M059J (cell line): Measurements from ENCODE around the gene MARS2. TPM values are rescaled to one million over a fixed set of nuclear protein-coding genes. Genes with fewer than 3 reads are reported as not detected.
"Not testable (repeated sequence)": the region's sequence is repeated elsewhere in the genome, so short reads cannot be mapped to it uniquely, and the experiment has no call there.

Experiments
- DNase-seq: peaks from one replicate; pipeline ENCODE4 v3.0.0-alpha.2; 2012; ENCODE audit warnings: low read depth
- total RNA-seq: library from RNA; depleted of rRNA; stranded (reverse); fragments of >200 nt; shearing (Covaris generic); gene quantifications from 2 replicates; pipeline ENCODE4 v1.2.3, GENCODE V29; 2014; rRNA removed

MARS2 gene
- total RNA-seq, result 2.9 and 3.4 TPM in 2 replicates

DNA sequence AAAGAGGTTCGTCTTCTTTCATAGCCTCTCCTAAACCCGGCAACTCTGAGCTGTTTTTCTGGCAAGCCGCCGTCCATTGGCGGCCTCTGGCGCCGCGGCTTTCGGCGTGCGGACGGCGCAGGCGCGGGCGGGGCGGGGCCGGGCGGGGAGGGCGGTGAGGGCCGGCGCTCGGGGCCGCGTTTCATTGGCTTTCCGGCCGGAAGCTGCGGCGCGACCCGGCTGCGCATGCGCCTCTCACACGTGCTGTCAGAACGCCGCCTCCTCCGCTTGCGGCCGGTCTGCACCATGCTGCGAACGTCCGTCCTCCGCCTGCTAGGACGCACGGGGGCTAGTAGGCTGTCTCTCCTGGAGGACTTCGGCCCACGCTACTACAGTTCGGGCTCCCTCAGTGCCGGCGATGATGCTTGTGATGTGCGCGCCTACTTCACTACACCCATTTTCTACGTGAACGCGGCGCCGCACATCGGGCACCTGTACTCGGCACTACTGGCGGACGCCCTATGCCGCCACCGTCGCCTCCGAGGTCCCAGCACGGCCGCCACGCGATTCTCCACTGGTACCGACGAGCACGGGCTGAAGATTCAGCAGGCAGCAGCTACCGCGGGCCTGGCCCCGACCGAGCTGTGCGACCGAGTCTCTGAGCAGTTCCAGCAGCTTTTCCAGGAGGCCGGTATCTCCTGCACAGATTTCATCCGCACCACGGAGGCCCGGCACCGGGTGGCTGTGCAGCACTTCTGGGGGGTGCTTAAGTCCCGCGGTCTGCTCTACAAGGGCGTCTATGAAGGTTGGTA lies at the start of gene MARS2:
TSS of gene MARS2 (plus strand) at position 249 of the 791 bp plus-strand sequence. CDS start at position 286, 37 bp downstream.
- peak; percentile 87 for DNase-seq

- no peak for DNase-seq
These were observed 47.6 kb upstream of the MARS2 start for GRCh38 chr2:197657562-197657961.

DNA sequence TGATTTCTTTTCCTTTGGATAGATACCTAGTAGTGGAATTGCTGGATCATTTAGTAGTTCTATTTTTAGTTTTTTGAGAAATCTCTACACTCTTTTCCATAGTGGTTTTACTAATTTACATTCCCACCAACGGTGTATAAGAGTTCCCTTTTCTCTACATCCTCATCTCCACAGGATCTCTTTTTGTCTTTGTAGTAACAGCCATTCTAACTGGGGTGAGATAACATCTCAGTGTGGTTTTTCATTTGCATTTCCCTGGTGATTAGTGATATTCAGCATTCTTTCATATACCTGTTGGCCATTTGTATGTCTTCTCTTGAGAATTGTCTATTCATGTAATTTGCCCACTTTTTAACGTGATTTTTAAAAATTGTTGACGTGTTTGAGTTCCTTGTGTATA lies 43.5 kb upstream of the MARS2 start:
- DNase-seq, result no peak

- no peak for DNase-seq
These were observed 38.9 kb upstream of the MARS2 start for GRCh38 chr2:197666277-197666676.

DNA sequence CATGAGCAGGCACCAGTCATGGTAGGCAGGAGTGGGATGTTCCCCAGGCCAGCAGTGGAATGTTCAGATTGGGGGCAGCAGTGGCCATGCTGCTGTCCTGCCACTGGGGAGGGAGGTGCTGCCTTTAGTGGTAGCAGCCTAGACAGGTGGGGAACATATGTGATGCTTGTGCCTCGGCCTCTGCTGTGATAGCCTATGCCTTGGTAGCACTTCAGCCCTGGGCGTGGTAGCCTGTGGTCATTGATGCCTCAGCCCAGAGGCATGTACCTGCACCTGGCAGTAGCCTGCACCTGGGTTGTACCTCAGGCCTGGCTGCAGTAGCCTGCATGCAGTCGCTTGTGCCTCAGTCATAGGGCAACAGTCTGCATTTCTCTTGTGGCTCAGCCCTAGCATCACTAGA lies 36.9 kb upstream of the MARS2 start:
- no peak for DNase-seq

- DNase-seq, result no peak
These were observed 36.1 kb upstream of the MARS2 start for GRCh38 chr2:197669077-197669476.

DNA sequence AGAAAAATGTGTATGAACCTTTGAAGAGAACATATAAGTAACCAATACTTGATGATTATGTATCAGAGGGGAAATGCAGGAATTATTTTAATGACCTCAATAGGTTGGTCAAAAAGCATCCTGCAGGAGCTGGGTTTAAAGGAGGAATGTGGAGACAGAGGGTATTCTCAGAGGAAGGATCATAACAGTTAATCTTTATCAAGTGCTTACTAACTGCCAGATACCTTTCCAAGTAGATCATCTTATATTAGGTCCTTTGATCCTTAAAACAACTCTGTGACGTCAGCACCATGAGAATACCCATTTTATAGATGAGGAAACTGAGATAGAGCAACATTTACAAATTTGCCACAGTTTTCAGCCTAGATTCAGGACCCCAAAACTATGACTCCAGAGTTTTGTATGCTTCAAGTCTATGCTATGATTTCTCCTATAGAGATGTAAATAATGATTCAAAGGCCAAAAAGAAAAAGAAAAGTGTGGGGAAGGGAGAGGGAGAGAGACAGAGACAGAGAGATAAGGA lies 32.7 kb upstream of the MARS2 start:
- no peak for DNase-seq

DNA sequence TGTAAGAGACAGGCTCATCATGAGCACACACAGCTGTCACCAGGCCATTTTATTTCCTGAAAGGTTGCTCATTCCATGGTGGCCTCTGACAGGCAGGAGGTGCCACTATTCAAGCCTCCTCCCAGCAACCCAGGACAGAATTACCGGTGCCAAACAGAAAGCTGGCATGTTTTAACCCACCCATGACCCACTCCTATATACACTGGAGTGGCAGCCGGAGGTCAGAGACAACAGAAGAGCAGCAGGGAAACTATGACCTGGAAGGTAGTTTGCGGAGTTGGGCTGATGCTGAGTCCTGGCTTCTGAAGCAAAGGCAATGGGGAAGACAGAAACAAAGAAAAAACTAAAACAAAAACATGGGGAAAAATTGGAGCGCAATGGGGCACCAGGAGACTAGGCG lies 32.1 kb upstream of the MARS2 start:
- no peak for DNase-seq

- no peak for DNase-seq
These were observed 31.6 kb upstream of the MARS2 start for GRCh38 chr2:197673606-197674005.

DNA sequence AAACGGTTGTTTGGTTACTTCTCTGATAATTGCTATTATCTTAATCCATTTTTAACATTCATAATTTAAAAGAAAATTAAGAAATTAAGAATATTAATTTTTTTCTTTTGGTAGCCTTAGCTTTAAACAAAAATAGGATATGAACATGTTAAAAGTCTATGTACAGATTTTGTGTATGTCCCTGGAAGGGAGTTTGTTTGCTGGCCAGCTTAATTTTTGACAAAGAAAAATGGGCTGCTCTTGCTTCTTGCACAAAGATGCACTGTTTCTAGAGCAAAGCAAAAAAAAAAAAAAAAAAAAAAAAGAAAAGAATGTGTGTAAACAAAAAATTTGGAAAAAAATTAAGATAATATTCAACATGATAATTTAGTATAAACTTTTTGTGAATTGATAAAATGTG lies 31.1 kb upstream of the MARS2 start:
- no peak for DNase-seq

DNA sequence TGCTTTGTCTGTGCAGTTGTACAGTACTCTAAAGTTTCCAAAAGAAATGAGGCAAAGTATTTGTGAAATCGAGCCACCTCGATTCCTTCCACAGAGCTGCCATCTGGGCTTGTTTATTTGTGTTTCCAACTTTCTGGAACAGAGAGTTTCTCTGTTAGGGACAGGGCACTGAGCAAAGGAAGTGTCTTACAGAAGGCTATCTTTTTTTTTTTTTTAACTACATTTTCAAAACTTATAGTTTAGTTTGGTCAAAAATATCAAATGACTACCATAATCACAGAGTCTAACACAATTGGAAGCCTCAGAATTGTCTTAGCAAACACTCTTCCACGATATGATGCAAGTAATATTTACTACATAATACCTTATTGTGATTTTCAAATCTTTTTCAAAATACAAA lies 30.6 kb upstream of the MARS2 start:
- no peak for DNase-seq

DNA sequence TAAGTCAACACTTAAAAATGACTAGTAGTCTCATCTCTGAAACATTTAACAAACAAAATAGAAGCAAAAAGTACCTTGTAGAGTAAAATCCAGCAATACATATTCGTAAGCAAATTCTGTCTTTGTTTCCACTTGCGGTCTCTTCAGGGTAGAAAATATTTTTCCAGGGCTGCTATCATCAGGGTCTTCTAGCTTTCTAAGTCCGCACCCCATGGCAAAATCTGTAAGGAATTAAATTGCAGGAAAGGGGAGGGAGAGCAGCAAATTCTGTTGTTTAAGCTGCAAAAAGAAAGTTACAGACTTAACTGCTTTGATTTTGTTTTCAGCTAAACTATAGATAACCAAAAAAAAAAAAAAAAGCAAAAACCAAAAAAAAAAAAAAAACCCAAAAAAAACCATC lies 29.9 kb upstream of the MARS2 start, which contains the start of gene RFTN2:
TSS of gene RFTN2 (minus strand) at position 342 of the 400 bp plus-strand sequence. CDS start at position 213, 129 bp downstream.
- no peak for DNase-seq

DNA sequence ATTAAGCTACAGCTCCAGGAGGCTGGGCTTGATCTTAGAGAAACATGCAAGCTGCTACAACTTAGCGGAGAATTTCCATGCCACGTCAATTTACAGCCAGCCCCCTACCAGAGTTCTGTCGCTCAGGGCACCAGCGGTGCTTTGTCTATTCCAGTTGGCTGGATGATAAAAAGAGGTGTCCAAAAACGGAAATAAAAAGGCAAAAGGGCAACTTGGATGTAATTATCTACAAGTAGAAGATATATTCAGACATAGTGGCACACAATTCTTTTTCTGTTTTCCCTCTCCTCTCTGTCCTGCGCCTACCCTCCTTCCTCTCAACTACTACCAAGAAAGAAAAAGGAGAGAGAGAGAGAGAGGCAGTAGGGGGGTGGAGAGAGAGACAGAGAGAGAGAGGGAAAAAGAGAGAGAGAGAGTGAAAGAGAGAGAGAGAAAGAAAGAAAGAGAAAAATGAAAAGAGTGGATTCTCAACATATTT lies 29.4 kb upstream of the MARS2 start:
- DNase-seq, result no peak

- no peak for DNase-seq
These were observed 28.1 kb upstream of the MARS2 start for GRCh38 chr2:197677056-197677455.

- DNase-seq, result peak; percentile 5
These were observed 27.7 kb upstream of the MARS2 start for GRCh38 chr2:197677483-197677882.

- DNase-seq, result not testable (repeated sequence)
These were observed 10.0 kb upstream of the MARS2 start for GRCh38 chr2:197695206-197695605.

- DNase-seq, result not testable (repeated sequence)
These were observed 9.2 kb upstream of the MARS2 start for GRCh38 chr2:197695971-197696370.

GRCh38 chr2:197696571-197696970 lies 8.6 kb upstream of the MARS2 start:
- DNase-seq, result not testable (repeated sequence)

DNA sequence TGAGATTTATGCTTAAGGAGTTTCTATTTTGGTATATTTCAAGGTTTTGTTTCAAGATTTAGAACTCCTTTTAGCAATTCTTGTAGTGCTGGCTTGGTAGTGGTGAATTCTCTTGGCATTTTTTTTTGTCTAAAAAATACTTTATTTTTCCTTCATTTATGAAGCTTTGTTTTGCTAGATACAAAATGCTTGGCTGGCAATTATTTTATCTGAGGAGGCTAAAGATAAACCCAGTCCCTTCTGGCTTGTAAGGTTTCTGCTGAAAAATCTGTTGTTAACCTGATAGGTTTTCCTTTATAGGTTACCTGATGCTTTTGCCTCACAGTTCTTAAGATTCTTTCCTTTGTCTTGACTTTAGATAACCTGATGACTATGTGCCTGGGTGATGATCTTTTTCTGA lies 5.4 kb upstream of the MARS2 start:
- DNase-seq, result not testable (repeated sequence)

- no peak for DNase-seq
These were observed 4.2 kb upstream of the MARS2 start for GRCh38 chr2:197700960-197701359.

- DNase-seq, result no peak
These were observed 592 bp upstream of the MARS2 start for GRCh38 chr2:197704434-197705120.
